ENCODE results near the gene BICC1.

DNA sequence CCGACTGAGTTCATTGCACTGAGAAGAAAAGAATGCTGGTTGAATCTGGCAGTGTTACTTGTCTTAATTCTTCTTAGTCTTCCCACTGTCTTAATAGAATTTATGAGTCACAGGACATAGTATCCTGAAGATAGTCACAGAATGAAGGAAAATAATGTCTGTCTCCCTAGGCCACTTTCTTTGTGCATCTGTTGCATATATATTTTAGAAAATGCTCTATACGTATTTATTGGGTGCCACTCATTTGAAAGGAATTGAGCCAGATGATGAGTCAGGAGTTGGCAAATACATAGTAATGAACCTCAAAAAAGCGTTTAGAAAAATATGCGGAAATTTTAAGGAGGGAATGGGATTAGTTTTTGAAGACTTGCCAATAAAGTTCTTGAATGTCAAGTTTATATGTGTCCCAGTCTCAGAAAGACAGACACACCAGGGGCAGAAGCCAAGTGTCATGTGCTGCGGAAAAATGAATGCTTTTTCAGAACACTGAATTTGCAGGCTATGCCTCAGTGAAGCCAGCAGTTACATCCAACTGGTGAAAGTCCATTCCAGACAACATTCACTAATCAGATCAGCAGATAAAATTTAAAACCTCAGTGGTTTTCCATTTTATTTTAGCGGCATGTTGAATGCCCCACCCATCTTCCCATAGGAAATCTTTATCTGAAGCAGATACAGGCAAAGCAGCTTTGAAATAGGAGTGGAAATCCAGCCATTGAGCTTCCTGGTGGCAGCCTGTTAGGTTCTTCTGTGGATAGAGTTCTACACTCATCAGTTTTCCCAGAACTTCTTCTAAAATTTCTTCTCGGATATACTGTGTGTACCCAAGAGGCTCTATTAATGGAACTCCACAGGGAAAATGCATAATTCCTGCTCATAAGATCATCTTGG lies 308.4 kb downstream of the BICC1 start:
- TF ChIP-seq, protein P1, sequence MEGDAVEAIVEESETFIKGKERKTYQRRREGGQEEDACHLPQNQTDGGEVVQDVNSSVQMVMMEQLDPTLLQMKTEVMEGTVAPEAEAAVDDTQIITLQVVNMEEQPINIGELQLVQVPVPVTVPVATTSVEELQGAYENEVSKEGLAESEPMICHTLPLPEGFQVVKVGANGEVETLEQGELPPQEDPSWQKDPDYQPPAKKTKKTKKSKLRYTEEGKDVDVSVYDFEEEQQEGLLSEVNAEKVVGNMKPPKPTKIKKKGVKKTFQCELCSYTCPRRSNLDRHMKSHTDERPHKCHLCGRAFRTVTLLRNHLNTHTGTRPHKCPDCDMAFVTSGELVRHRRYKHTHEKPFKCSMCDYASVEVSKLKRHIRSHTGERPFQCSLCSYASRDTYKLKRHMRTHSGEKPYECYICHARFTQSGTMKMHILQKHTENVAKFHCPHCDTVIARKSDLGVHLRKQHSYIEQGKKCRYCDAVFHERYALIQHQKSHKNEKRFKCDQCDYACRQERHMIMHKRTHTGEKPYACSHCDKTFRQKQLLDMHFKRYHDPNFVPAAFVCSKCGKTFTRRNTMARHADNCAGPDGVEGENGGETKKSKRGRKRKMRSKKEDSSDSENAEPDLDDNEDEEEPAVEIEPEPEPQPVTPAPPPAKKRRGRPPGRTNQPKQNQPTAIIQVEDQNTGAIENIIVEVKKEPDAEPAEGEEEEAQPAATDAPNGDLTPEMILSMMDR (IDR thresholded peaks at IDR 0.05): no peak
- no peak for TF ChIP-seq POLR2A (IDR thresholded peaks at IDR 0.05)

Data from thyroid gland (tissue), 4 donors.